ENCODE data around the gene NR2C2.
A peak's percentile ranks its signal among the peaks of the same experiment; 100 is the strongest.
"Not testable (repeated sequence)": the region's sequence is repeated elsewhere in the genome, so short reads cannot be mapped to it uniquely, and the experiment has no call there.

NR2C2 gene

DNA sequence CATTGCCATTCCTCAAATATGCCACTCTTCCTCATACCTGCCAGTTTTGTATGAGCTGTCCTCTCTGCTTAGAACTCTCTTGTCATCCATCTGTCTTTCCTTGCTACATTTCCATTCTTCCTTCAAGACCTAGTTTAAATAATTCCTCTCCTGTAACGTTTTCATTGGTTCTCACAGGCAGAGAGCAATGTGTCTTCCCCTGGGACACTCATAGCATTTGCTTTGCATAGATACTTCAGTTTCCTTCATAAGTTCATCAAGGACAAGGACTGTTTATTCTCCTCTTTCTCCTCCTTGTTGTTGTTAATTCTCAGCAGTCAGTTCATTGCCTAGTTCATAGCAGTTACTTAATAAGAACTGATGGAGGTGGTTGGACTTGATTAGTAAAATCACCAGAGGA lies 10.5 kb downstream of the NR2C2 start:
- DNase-seq (ENCODE audit: insufficient read length, low spot score) (no peak), FAIRE-seq (no peak)

DNA sequence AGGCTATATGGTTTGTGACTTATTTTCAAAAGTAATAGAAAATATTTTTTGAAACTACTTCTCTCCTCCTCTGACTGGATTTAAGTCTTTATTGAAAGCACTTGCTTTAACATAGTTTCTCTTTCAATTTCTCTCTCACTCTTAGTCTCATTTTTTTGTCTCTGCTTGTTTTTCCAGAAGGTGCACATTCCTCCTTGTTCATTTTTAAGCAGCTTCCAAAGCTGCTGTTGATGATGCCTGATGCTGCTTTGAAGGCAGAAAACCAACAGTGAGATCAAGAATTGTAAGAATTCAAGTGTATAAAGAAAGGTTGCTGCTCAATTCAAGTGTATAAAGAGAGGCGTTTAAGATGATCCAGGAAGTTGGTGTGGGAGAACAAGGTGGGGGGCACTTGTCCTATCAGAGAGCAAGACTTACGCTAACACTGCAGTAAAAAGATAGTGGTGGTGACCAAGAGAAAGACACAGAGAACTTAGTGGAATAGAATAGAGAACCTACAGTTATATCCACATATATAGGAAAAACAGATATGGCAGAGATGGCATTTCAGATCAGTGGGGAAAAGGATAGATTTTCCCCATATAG lies 12.1 kb downstream of the NR2C2 start:
- no peak for DNase-seq (ENCODE audit: insufficient read length, low spot score)
- TF ChIP-seq POLR2A (IDR thresholded peaks at IDR 0.05; ENCODE audit: low read depth, low read length), result no peak
- FAIRE-seq, result no peak

More for the DNA sequence above, 10.5 kb downstream of the NR2C2 start:
- TF ChIP-seq POLR2A (IDR thresholded peaks at IDR 0.05; ENCODE audit: low read depth, low read length), result no peak

DNA sequence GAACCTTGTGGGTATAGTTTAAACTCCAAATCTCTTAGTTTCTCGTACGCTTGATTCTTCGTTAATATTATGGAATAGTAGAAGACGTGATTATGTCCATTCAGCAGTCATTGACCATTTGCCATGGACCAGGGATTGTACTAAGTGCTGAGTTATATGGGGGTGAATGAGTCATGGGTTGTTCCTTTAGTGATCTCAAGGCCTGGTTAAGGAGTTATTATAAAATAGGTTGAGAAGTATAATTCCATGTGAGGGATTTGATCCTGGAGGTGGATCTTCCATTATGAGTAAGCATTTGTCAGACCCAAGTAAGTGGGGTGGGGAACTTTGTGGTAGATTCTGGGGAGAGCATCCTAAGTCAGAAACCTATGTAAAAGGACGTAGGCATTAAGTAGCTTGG lies 15.4 kb downstream of the NR2C2 start:
- FAIRE-seq (peak; percentile 90), DNase-seq (ENCODE audit: insufficient read length, low spot score) (peak; percentile 19)
- TF ChIP-seq POLR2A (IDR thresholded peaks at IDR 0.05; ENCODE audit: low read depth, low read length), result no peak

DNA sequence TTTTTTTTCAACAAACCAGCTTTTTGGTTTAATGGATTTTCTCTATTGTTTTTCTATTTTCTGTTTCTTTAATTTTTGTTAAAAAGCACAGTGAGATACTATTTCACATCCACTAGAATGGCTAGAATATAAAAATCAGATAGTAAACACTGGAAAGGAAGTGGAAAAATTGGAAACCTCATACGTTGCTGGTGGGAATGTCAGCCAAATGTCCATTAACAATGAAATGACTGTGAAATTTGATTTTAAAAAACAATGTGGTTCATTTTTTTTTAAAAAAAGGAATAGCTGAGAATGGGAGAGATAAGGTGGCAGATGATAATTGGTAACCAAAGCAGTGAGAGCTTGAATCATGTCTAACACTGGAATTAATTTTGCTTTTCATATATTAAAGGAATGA lies 19.9 kb downstream of the NR2C2 start:
- FAIRE-seq (no peak), DNase-seq (ENCODE audit: insufficient read length, low spot score) (no peak)
- TF ChIP-seq POLR2A (IDR thresholded peaks at IDR 0.05; ENCODE audit: low read depth, low read length), result no peak

DNA sequence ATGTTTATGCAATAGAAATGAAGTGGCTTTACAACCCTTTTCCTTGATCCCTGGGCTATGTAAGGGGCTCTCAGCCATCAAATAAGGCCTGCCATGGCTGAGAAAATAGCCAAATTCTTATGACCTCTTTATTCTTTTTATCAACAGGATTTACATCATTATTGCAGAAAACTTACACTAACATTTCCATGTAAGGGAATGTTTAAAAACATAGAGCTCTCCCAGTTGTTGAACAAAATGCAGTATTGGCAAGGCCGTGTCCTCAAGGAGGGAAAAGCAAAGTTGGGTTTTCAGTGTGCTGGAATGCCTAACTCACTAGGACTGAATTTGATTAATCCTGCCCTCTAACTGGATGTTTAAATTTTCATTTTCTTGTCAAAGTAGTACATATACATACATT lies 22.3 kb downstream of the NR2C2 start:
- FAIRE-seq (peak; percentile 33), DNase-seq (ENCODE audit: insufficient read length, low spot score) (no peak)
- TF ChIP-seq POLR2A (IDR thresholded peaks at IDR 0.05; ENCODE audit: low read depth, low read length), result no peak

DNA sequence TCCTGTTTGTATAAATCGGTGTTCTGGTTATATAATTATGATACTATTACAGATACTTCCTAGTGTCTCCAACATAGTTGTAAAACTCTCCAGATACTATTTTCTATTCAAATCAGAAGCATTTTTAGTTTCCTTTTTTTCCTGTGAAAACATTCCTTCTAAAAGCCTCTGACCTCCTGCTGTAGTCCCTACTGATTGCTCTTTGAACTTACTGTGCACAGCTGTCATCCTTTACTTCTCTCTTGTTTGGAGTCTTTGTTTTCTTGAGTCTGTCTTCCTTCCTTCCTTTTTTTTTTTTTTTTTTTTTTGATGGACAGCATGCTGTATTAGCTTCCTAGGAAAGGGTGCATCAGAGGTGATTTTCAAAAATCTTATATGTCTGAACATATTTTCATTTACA lies 28.9 kb downstream of the NR2C2 start:
- DNase-seq (ENCODE audit: insufficient read length, low spot score) (no peak), FAIRE-seq (no peak)
- TF ChIP-seq POLR2A (IDR thresholded peaks at IDR 0.05; ENCODE audit: low read depth, low read length), result no peak

DNA sequence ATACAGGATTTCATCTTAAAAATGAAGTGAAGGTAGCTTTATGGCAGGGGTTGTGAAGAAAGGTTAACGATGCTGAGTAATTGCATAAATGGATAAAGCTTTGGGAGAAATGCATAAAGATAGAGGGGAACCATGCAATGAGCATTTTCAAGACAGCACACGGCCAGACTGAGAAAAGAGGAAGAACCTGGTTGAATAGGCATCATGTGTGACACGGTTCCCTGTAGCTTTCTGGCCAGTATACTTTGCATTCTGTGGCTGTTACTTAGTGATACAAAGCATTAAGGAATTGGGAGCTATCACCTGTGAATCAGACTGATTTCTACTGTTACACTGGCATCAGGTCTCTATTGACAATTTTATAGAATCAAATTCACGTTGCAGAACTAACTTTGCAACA lies 33.3 kb downstream of the NR2C2 start:
- DNase-seq (ENCODE audit: insufficient read length, low spot score) (no peak), FAIRE-seq (no peak)
- no peak for TF ChIP-seq POLR2A (IDR thresholded peaks at IDR 0.05; ENCODE audit: low read depth, low read length)

DNA sequence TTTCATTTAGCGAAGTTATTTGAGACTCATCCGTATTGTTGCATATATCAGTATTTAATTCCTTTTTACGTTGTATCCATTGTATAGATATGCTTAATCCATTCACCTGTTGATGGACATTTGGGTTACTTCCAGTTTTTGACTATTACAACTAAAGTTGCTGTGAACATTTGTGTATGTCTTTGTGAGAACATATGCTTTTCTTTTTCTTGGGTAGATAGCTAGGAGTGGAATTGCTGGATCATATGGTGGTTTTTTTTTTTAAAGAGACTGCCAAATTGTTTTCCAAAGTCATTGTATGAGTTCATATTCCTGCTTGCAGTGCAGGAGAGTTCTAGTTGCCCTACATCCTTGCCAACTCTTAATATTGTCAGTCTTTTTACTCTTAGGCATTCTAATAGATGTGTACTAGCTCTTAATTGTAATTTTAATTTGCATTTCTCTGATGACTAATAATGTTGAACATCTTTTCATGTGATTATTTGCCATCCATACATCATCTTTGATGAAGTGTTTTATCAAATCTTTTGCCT lies 37.3 kb downstream of the NR2C2 start:
- no peak for TF ChIP-seq POLR2A (IDR thresholded peaks at IDR 0.05; ENCODE audit: low read depth, low read length)
- FAIRE-seq (peak; percentile 62), DNase-seq (ENCODE audit: insufficient read length, low spot score) (no peak)

DNA sequence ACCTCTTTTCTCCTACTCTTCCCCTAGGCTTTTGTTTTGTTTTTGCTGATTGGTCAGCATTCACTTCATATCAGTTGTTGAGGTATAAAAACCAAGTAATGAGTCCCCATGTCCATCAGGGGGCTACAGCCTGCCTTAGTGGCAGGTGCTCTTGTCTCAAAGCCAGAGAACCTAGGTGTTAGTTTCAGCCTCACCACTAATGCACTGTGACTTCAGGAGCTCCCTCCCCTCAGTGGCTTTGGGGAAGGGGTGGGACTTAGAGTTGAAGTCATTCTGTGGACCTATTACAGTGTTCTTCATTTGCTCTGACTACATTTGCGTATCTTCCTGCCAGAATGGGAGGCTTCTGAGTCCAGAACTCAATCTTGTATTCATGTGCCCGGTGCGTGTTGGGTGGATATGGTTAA lies 41.6 kb downstream of the NR2C2 start:
- FAIRE-seq, result no peak
- DNase-seq (ENCODE audit: insufficient read length, low spot score), result no peak
- TF ChIP-seq POLR2A (IDR thresholded peaks at IDR 0.05; ENCODE audit: low read depth, low read length), result no peak

DNA sequence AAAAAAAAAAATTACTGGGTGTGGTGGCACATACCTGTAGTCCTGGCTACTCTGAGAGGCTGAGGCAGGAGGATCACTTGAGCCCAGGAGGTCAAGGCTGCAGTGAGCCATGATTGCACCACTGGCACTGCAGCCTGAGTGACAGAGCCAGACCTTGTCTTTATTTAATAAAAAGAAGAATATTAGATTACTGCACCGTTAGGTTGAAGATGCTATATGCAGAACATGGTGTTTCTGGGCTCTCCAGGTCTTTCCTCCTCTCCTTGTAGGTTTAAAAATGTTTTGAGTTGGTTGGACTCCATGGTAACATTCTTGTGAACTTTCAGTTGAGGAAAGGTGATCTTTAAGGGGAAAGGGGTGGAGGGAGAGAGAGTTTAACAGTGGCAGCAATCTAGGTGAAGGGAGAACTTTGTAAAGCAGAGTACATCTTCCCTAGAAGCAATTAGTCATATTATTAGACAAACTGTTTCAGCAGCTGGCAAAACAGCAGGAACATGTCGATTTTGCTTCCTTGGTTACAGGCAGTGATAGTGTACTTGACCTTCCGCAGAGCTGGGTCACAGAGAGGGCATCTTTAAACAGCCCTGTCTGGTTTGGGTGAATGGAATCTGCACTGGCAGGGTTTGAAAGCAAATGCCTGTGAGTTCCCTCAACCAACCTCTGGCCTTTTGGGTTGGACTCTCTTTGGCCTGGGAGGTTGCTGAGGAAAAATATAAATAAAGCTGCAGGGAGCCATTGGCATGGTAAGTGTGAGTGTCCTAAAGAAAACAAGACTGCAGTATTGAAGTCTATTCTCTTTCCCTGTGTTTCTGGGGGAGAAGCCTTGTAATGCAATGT lies 42.8 kb downstream of the NR2C2 start:
- FAIRE-seq, result peak; percentile 52
- no peak for DNase-seq (ENCODE audit: insufficient read length, low spot score)
- no peak for TF ChIP-seq POLR2A (IDR thresholded peaks at IDR 0.05; ENCODE audit: low read depth, low read length)

DNA sequence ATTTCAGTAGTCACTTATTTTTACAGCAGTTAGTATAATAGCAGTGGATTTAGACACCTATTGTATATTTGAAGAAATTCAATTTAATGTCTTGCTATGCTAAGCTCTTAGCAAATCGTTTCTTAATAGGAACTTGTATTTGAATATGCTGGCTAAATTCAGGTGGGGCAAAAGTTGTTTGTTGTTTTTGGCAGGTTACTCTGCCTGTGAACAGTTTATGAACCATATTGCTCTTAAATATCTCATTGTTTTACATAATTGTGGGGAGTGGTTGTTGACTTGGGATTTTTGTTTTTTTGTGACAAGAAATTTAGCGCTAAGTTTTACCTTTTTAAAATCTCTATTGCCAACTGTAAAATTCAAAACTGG lies 43.4 kb downstream of the NR2C2 start:
- DNase-seq (ENCODE audit: insufficient read length, low spot score) (no peak), FAIRE-seq (no peak)
- no peak for TF ChIP-seq POLR2A (IDR thresholded peaks at IDR 0.05; ENCODE audit: low read depth, low read length)

DNA sequence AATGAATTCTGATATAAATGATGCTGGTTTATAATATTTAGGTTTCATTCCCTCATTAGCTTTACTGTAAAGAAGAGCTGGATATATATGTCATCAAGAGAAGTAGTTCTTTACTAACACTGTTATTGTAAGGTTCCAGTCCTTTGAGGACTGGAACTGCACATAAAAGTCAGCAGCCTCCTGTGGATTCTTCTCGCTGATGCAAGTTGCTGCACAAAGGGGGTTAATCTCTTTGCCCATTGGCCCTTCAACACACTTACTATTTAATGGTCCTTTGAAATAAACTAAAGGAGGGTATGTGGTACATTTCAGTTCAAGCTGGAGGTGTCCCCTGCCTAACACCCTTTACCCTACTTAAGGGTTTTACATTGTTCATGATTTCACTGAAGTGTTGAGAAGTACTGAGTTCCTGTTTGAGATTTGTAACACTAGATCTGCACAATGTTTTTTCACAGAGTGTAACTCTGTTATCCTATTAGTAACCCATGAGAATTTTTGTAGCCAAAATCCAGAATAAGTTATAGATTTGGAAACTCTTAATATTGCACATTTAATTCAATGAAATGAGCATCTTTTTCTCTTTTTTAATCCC lies 43.9 kb downstream of the NR2C2 start:
- no peak for TF ChIP-seq POLR2A (IDR thresholded peaks at IDR 0.05; ENCODE audit: low read depth, low read length)
- DNase-seq (ENCODE audit: insufficient read length, low spot score), result no peak
- FAIRE-seq, result no peak

DNA sequence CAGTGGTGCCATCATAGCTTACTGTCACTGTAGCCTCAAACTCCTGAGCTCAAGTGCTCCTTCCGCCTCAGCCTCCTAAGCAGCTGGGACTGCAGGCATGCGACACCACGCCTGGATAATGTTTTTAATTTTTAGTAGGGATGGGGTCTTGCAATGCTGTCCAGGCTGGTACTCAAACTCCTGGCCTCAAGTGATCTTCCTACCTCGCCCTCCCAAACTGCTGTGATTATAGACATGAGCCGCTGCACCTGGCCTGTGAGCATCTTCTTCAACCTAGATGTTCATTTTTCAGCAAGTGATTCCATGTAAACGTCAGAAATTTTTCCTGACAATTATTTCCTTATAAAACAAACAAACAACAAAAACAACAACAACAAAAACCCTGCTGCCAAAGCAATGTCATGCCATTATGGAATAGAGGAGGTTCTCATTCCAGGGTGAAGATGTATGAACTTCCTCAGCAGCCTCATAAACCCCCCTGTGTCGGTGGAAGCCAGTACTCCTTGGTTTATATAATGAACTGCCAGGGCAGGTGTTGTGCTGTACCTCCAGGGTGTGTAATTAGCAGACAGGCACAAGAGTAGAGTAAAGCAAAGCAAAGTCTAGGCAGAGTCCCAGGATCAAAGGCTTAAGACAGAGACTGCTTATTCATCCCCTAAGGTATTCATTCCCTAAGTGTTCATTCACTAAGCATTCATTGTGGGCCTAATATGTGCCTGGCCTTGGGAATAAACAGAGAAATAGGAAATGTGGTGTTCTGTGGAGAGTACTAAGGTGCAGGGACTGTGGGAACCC lies 44.6 kb downstream of the NR2C2 start:
- TF ChIP-seq POLR2A (IDR thresholded peaks at IDR 0.05; ENCODE audit: low read depth, low read length), result no peak
- DNase-seq (ENCODE audit: insufficient read length, low spot score) (no peak), FAIRE-seq (no peak)

DNA sequence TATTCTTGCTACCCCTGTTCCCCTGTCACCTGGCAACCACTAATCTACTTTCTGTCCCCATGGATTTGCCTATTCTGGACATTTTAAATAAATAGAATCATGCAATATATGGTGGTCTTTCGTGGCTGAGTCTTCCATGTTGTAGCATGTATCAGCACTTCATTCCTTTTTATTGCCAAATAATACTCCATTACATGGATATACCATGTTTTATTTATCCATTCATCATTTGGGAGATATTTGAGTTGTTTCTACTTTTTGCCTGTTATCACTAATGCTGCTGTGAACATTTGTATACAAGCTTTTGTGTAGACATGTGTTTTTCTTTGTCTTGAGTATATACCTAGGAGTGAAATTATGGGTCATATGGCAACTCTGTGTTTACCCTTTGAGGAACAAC lies 50.6 kb downstream of the NR2C2 start:
- FAIRE-seq (peak; percentile 71), DNase-seq (ENCODE audit: insufficient read length, low spot score) (no peak)
- no peak for TF ChIP-seq POLR2A (IDR thresholded peaks at IDR 0.05; ENCODE audit: low read depth, low read length)

DNA sequence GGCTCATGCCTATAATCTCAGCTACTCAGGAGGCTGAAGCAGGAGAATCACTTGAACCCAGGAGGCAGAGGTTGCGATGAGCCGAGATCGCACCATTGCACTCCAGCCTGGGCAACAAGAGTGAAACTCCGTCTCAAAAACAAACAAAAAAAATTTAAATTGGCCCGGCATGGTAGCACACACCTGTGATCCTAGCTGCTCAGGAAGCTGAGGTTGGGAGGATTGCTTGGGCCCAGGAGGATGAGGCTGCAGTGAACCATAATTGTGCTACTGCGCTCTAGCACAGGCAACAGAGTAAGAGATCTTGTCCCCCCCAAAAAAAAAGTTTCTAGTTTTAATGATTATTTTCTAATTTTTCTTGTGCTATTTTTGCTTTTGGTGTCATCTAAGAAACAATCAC lies 51.8 kb downstream of the NR2C2 start:
- not testable (repeated sequence) for DNase-seq (ENCODE audit: insufficient read length, low spot score); FAIRE-seq

All from H54 (cell line).